B cell (primary cell): ENCODE data around the gene ZMYND8.

Experiments
- EZH2 ChIP-seq: IDR thresholded peaks from 2 replicates; pipeline ENCODE4 v1.6.1; 2012; ENCODE audit warnings: borderline replicate concordance, low read depth, mild to moderate bottlenecking, moderate library complexity, low read length; ENCODE audit not compliant: insufficient read depth, poor library complexity, severe bottlenecking
- TF ChIP-seq, protein P1 (sequence below): fragments of 200-600 bp; IDR thresholded peaks from one replicate; pipeline ENCODE4 v1.8.0; 2022; ENCODE audit warnings: antibody characterized with exemption, mild to moderate bottlenecking

DNA sequence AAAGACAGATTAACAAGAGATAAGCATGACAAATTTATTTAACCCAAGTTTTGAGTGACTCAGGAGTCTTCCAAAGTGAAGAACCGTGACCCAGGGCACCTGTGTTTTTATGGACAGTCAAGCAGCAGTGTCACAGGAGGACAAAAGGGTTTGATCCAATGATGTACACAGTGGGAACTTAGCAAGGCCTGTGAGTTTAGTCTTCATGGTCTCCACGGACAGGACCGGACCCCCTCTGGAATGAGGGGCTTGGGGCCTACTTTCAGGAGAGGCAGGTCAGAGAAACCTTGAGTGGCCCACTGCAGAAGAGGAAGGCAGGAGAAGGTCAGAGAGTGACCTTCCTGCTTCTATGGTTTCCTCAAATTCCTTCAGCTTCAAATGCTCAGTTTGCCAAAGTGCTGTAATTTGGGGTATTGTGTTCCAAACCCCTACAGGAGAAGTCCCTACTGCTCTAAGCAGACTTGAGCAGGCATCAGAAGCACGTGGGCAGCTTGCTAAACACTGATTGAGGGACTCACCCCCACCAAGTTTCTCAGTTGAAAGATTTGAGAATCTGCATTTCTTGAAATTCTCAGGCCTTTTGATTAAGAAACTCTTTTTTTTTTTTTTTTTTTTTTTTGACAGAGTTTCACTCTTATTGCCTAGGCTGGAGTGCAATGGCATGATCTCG lies 26.4 kb upstream of the ZMYND8 start:
- TF ChIP-seq, protein P1, sequence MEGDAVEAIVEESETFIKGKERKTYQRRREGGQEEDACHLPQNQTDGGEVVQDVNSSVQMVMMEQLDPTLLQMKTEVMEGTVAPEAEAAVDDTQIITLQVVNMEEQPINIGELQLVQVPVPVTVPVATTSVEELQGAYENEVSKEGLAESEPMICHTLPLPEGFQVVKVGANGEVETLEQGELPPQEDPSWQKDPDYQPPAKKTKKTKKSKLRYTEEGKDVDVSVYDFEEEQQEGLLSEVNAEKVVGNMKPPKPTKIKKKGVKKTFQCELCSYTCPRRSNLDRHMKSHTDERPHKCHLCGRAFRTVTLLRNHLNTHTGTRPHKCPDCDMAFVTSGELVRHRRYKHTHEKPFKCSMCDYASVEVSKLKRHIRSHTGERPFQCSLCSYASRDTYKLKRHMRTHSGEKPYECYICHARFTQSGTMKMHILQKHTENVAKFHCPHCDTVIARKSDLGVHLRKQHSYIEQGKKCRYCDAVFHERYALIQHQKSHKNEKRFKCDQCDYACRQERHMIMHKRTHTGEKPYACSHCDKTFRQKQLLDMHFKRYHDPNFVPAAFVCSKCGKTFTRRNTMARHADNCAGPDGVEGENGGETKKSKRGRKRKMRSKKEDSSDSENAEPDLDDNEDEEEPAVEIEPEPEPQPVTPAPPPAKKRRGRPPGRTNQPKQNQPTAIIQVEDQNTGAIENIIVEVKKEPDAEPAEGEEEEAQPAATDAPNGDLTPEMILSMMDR, result no peak
- TF ChIP-seq EZH2, result no peak
